Colon (tissue), 2 donors: ENCODE data around the gene ABRACL.
"Not testable (repeated sequence)": the region's sequence is repeated elsewhere in the genome, so short reads cannot be mapped to it uniquely, and the experiment has no call there.

Experiments used
- FAIRE-seq: peaks from 2 replicates; lab custom pipeline; 2012; peaks lifted over from hg19 to GRCh38; lab: Jason Lieb, UNC
- donor health status: control.
- donor health status: control.

The ABRACL gene

GRCh38 chr6:139011980-139012379 lies 16.6 kb upstream of the ABRACL start:
- FAIRE-seq: no peak

GRCh38 chr6:139013185-139013800 lies 15.3 kb upstream of the ABRACL start:
- FAIRE-seq: no peak

DNA sequence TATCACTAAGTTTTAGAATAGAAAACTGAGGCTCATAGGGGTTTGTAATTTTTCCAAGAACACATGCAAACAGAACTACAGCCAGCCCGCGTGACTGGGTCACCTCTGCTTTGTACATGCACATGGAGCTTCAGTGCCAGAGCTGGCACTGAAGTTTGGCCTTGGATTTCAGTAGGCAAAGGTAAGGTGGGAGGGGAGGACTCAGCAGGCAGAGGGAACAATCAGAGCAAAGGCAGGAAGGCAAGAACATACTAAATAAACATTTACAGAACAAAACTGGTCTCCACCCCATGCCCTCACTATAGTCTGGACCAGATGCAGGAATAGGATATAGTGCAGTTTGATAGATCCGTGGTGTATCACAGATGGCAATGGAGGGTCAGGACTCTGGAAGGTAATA lies 13.6 kb upstream of the ABRACL start:
- FAIRE-seq: no peak

GRCh38 chr6:139016337-139017213 lies 12.0 kb upstream of the ABRACL start:
- no peak for FAIRE-seq

DNA sequence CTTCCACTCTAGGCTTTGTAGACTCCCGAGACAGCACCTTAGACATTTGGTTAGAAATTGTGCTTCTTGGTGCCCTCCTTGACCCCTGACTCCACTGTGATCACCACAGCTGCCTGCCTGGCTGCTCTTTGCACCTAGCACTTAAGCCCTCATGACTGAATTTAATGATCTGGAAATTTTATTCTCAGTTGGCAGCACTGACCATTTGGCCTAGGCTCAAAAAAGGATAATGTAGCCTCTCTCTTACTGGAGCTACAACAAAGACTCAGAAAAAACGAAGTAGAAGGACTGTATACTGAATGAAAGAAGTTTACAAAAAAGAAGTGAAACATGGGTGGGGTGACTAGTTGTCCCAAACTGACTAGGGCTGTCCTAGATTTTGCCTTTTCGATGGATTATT lies 11.3 kb upstream of the ABRACL start:
- no peak for FAIRE-seq

DNA sequence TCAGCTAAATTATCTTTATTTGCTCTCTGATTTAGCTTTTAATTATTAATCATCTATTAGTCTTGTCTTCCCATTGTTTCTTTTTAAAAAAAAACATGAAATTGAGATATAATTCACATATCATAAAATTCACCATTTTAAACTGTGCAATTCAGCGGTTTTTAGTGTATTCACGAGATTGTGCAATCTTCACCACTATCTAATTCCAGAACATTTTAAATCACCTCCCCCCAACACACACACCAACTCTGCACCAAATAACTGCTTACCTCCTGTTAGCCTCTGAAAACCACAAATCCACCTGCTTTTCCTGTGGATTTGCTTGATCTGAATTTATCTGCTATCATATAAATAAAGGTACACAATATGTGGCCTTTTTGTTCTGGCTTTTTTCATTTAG lies 8.8 kb upstream of the ABRACL start:
- no peak for FAIRE-seq

GRCh38 chr6:139020689-139021088 lies 7.9 kb upstream of the ABRACL start:
- peak; percentile 77 for FAIRE-seq

- not testable (repeated sequence) for FAIRE-seq
These were observed 3.1 kb upstream of the ABRACL start for GRCh38 chr6:139025416-139025815.

DNA sequence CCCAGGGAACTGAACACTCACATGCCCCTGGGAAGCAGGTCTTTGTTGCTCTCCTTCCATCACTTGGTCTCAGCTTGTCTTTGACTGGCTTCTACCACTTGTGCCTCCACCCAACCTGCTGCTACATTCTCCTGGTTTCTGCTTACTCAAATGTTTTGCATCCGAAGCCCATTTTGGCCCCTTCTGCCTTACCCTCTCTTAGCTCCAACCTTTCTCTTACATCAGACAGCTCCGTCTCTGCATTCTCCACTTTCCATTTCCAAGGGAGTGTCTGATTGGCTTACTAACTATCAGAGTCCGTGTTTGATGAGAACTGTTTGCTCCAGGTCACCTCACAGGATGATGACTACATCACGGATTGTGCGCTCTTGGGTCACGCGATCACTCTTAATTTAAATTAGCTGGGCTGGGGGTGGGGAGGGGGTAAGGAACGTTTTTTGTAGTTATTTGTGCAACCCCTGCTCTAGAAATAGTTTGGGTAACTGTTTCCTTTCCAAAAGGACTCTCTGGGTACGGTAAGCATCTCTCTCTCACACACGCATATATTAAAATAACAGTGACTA lies 844 bp upstream of the ABRACL start:
- FAIRE-seq: no peak

GRCh38 chr6:139028215-139028657 lies 309 bp upstream of the ABRACL start:
- no peak for FAIRE-seq

- FAIRE-seq: no peak
These were observed 1.1 kb downstream of the ABRACL start for GRCh38 chr6:139029470-139030227.

- no peak for FAIRE-seq
These were observed 1.9 kb downstream of the ABRACL start for GRCh38 chr6:139030228-139030963.

DNA sequence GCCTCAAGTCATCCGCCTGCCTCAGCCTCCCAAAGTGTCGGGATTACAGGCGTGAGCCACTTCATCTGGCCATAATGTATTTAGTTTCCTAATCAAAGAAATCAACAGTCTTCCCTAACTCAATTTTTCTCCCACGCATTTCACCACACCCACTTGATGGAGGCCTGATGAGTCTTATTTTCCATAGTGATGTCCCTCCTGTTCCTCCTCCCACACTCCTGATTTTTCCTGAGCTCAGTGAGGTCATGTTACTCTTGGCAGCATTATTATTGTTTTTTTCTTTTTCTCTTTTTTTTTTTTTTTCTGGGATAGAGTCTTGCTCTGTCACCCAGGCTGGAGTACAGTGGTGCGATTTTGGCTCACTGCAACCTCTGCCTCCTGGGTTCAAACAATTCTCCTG lies 8.9 kb downstream of the ABRACL start:
- no peak for FAIRE-seq

DNA sequence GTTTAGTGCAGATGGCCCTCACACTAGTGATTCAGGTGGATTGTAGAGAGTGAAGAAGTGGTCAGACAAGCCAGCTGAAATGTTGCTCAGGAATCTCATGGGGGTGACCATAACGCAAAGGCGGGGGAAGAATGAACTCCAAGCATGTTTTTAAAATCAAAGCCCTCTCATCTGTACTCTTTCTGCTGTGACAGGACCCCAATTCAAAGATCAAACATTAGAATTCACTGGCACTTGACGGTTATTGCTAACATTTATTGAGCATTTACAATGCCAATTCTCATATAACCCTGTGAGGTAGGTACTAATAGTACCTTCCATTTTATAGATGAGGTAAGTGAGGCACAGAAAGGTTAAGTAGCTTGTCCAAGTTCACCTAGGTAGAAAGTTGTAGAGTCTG lies 15.7 kb downstream of the ABRACL start:
- FAIRE-seq: no peak

- no peak for FAIRE-seq
These were observed 19.1 kb downstream of the ABRACL start for GRCh38 chr6:139047677-139048076.

GRCh38 chr6:139048912-139049311 lies 20.4 kb downstream of the ABRACL start:
- not testable (repeated sequence) for FAIRE-seq

GRCh38 chr6:139050131-139050769 lies 21.7 kb downstream of the ABRACL start:
- not testable (repeated sequence) for FAIRE-seq

GRCh38 chr6:139050770-139051313 lies 22.3 kb downstream of the ABRACL start:
- no peak for FAIRE-seq

GRCh38 chr6:139051396-139052060 lies 23.0 kb downstream of the ABRACL start:
- no peak for FAIRE-seq

GRCh38 chr6:139053382-139053781 lies 24.8 kb downstream of the ABRACL start:
- FAIRE-seq: no peak
